ENCODE results near the gene ANGPTL7. TPM values are rescaled to one million over a fixed set of nuclear protein-coding genes. Genes with fewer than 3 reads are reported as not detected.

Gene ANGPTL7
- polyA plus RNA-seq, 10 donors, result 0.34 to 2.3 (median 1.1) TPM

DNA sequence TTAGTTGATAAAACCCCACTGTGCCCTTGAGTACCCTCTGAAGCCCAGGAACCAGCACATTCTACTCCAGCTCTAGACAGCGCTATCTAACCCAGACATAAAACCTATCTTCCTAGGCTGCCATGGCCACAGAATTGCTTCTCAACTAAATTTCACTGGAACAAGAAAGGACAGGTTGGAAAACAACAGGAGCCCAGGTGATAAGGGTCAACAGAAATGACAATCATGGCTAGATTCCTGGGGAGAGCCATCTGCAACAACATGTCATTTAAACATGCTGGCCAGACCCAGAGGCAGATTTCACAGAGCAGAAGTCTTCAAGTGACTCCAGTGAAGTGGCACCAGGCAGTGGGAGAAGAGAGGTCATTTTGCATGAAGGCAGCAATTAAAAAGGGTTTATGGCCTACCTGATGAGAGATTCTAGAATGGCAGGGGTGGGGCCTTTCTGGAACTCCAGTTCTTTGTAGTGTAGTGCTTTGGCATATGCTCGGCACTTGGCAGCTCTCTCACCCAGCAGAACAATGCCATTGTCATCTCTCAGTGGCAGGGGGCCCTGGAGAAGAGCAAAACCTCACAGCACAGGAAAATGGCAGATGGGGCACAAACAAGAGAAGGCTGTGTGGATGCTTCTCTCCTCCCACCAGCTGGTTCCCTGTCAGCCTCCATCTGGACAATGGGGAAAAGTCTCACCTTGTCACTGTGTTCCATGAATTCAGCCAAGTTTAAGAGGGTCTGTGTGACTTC, 9.9 kb downstream of the ANGPTL7 start:
- no peak for DNase-seq

DNA sequence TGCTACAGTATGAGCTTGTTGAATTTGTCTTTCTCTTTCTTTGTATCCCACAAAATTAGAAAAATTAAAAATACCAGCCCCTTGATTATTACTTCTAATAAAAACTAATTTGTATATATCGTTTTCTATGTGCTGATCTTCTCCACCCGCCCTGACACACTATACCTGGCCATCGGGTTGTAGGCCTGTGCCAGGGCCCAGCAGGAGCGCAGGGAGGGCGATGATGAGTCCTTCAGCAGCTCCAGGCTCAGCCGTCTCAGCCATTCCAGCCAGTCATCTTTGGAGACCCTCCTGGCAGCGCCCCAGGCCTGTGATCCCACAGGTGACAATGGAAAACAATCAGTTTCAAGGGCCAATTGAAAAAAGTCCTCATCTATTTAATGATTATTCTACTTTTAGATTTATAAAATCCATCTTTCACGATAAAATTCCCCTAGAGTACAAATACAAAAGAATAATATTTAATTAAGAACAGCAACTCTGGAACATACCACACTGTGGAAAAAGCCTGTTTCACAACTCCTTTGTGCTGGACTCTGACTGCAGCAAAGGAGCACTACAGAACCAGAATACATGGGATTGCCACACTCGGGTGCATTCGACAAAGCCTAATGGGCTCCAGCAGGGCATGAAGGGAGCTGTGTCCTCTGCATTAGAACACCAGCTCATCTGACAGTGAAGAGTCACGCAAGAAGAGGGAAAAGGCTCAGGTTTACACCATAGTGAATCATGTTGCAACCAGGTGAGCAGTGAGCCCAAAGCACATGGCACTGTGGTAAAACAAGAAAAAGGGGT, 15.4 kb downstream of the ANGPTL7 start:
- no peak for DNase-seq

DNA sequence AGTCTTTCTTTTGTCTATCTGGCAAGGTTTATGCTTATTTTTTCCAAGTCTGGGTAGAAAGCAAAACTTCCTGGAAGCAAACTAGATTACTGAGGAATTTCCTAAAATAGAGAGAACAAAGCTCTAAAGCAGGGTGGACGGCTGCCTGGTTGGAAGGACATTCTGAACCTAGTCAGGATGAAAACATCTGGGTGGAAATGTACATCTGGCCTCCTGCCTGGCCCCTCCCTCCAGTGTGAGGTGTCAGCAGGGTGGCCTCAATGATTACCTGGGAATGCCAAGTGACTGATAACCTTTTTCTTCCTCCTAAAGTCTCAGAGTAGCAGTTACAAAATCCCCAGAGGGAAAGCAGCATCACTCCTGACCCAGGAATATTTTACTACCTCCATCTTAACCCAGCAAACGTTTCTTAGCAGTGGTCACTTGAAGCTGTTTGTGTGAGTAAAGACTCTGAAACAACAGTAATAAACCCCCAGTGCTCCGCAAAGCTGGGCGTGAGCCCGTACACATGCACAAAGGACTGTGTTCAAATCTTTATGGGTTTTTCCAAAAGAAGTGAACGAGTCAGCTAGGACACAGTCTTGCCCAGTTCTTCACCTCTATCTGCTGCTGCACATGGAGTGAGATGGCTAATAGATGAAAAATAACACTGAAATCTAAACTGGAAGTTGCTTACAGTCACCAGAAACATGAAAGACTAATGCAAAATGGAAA, 18.9 kb downstream of the ANGPTL7 start:
- no peak for DNase-seq

DNA sequence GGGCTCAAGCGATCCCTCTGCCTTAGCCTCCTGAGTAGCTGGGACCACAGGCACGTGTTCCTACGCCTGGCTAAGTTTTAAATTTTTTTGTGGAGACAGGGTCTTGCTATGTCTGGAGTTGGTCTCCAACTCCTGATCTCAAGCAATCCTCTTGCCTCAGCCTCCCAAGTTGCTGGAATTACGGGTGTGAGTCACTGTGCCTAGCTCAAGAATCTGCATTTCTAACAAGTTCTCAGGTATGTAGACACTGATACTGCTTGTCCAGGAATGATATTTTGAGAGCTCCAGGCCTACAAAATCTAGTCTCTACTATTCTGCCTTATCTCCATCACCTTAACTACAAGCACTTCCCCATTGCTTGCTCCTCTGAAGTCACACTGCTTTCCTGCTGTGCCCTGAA, 22.3 kb downstream of the ANGPTL7 start:
- DNase-seq, result no peak

DNA sequence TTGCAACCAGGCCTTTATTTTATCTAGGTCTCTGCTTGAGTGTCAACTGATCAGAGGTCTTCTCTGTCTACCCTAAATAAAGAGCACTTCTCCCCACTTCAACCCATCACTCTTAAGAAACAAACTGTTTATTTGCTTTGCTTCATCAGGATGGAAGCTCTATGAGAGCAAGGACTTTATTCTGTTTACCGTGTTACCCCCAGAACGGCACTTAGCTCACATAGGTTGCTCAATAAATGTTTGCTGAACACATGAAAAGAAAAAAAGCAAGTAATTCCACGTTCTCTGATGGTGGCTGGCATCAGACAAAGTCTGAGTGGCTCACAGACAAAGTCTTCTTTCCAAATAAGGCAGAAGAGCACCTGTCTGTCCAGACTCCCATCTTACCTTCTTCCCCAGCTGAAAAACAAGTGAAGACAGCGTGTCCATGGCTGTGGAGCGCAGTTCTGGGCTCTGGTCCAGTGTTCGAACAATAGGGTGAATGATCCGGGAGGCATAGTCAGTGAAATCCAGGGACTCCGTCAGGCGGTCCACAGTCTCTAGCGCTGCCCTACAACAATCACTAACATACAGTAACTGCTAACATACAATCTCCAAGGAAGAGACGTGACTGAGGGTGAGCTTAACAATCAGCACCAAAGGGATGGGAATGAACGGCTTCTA, 22.9 kb downstream of the ANGPTL7 start:
- DNase-seq, result no peak

DNA sequence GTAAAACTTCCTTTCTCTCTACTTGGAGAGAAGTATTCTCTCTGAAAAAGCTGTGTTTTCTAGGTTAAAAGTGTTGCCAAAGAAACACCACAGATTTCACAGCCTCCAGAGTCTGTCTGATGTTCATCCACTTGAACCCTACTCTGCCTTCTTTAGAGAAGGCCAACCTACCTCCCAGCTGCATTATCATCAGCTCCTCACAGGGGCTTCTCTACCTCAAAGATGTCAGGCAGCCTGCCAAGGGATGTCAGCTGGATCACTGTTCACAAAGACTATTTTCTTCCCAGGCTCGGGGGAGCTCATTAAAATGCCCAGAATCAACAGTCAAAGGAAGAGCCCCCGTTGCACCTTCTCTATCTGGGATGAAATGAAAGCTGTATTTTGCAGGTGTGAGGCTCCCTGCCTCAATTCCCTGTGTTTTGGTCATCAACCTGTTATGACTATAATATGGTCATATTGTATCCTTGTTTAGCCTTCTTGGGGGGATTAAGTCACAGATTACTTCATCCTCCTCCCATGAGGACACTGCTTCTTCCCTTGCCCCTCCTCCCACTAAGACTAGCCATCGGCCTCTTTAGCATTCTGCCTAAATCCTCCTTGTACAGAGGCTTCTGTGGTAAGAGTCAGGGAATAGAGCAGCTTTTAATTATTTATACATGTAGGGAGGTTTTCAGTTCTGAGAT, 25.7 kb downstream of the ANGPTL7 start:
- peak in 1 of 3 donors; percentile 26 for DNase-seq

DNA sequence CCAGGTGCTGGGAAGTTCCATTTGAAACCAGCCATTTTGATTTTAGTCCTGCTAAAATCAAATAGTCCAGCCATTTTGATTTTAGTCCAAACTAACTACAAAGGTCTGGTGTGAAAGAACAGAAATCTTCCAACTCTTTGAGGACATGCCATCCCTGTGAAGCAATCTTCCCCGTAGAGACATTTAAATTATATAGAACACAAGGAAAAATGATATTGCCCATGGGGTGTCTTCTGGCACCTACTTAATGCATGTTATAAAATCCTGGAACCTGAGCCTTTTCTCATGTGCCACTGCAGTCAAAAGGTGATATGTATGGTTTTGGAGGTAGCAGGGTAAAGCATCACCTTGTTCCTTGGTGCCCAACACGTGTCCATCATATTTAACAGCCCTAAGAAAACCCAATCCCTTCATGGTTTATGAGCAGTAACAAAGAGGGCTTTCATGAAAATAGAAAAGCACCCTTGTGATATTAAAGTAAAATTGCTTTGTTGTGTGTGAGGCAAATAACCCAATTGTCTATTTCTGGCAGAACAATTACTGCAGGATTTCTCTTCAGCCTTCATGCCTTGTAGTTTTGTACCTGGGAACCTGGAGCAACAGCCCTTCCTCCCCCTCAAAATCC, 26.3 kb downstream of the ANGPTL7 start:
- no peak for DNase-seq

DNA sequence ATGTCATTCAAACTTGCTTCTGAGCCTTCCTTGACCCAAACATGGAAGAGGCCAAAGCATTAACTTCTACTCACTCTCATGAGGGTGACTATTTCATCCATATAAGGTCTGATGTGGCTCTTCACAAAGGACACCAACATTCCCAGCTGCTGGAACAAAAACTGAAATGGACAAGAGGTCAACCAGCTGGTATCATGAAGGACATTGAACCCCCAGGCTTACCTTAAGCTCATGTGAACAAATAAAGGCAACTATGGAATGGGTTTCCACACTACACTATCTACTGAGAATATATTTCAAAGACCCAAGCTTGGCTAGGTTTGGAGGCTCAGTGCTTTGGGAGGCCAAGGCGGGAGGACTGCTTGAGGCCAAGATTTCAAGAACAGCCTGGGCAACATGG, 26.9 kb downstream of the ANGPTL7 start:
- no peak for DNase-seq

DNA sequence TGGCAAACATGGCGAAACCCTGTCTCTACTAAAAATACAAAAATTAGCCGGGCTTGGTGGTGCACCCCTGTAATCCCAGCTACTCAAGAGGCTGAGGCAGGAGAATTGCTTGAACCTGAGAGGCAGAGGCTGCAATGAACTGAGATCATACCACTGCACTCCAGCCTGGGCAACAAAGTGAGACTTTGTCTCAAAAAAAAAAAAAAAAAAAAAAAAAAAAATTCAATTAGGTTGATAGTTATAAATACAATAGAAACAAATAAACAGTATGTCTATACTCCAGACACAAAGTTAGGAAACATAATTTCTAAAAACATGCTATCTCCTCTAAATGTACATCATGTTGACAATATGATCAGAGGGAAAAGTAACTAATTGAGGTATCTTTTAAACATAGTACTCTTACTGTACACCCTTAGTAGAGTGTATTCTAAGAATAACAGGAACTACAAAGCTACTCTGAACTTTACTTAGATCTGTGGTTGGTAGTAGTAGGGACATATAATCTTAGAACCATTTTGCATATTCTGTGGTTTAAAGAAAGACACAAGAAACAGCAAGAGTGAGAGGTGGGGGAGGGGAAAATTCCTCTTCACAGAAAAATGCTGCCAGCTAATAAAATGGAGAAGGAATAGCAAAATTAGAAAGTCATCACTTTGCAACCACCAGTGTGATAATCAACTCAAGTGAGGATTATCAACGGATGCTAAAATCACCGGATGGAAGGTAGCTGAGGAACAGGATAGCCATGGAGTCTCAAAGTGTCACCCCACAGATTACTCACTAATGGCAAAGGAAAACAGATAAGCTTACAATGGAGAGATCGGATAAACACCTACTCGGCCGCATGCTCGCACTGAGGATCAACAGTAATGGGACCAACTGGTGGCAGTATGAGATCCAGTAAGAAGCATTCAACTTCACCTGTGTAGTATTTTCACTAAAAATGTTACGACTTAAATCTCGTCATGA, 38.2 kb downstream of the ANGPTL7 start:
- no peak for DNase-seq

DNA sequence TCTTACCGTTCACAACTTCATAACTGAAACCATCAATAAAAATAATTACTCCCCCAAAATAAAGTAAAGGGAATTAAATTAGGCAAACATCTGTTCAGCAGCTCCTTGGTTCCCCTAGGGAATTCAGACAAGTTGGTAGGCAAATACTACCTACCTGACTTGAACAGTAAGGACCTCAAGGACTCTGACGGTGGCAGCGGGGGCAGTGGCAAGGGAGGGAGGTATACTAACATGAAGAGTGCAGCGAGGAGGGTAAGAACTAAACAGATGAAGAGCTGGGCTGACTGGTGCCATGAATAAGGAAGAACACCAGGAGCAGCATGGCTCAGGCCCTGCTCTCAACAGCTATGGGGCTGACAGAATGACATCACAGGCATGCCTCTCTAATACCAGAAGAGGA, 40.0 kb downstream of the ANGPTL7 start:
- DNase-seq, result no peak

DNA sequence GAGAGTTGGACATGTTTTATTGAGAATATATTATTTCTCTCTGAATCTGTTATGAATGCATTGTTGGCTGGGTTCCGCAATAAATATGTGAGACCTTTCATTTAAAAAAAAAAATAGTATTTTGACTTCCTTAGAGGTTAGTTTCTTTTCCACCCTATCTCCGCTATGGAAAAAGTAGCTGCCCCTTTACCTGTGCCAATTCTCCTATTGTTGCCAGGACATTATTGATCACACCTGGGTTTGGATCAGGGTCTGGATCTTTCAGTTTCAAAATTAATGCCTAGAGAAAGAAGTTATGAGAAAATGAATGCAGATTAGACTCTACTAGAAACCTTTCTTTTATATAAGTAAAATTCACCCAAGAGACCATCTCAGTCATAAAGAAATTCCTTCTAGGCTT, 44.1 kb downstream of the ANGPTL7 start:
- DNase-seq, result no peak

DNA sequence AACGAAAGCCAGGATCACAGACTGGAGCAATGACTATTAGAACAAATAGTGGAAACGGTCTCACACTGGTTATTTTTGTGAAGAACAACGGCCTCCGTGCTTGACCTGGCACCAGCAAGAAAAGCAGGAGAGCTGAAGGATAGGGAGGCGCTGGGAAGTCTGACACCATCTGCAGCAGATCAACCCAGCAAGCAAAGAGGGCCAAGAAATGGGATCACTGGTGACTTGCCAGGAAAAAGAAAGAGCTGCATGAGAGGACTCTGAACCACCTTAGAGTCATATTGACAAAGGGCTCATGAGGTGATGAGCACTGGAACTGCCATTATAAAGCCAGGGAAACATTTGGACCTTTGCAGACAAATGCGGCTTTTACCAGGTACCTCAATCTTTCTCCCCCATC, 48.2 kb downstream of the ANGPTL7 start:
- no peak for DNase-seq

DNA sequence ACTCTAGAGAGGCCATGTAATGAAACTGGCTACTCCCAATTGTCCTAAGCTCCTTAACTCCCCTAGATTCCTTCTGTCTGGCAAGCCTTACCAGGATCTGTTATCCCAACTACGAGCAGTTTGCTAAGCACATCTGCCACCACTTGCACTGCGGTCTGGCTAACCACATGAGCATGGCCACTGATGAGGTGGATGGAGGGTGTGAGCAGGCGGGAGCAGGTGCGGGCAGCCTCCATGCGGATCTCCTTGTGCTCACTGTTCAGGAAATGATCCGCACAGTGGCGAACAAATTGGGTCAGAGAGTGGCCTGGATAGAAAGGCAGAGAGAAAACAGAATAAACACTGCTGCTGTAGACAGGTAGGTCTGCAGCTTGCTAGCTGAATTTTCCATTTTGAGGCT, 49.2 kb downstream of the ANGPTL7 start:
- no peak for DNase-seq

DNA sequence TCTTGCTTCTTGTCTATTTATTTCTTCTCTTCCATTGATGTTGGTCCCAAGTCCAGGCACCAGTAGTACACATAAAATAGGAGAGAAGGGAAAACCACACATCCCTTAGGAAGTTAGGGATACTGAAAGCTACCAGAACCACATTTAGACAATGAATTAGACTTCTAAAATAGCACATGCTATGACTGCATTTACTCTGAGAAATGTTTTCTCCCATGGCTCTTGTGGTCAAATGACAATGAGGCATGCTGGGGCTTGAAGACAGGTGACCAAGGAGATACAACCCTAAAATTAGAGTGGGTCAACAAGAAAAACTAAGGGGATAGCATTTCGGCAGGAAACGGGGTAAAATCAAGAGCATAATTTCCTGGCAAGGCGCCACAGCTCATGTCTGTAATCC, 56.1 kb downstream of the ANGPTL7 start:
- DNase-seq, result no peak

Other genes starting within 250 kb of the ANGPTL7 start
- 100 to 1,000 TPM; 141 to 224 (median 183) TPM for gene TARDBP, start 176.7 kb upstream of the ANGPTL7 start, polyA plus RNA-seq (ENCODE audit: insufficient read length in 10 of 10)
- 1 to 10 TPM; 1.1 to 5.9 (median 2.2) TPM for gene MASP2, start 142.1 kb upstream of the ANGPTL7 start, polyA plus RNA-seq (ENCODE audit: insufficient read length in 10 of 10)
- 10 to 100 TPM; 47.6 to 89.3 (median 67.9) TPM for gene SRM, start 129.3 kb upstream of the ANGPTL7 start, polyA plus RNA-seq (ENCODE audit: insufficient read length in 10 of 10)
- gene EXOSC10, start 89.5 kb upstream of the ANGPTL7 start, polyA plus RNA-seq (ENCODE audit: insufficient read length in 10 of 10), result 10 to 100 TPM; 40.6 to 81.9 (median 56.2) TPM
- 10 to 100 TPM; 21.1 to 31.6 (median 28.0) TPM for gene MTOR, start 73.2 kb downstream of the ANGPTL7 start, polyA plus RNA-seq (ENCODE audit: insufficient read length in 10 of 10)
- 10 to 100 TPM; 12.8 to 16.0 (median 14.9) TPM for gene UBIAD1, start 83.8 kb downstream of the ANGPTL7 start, polyA plus RNA-seq (ENCODE audit: insufficient read length in 10 of 10)